ENCODE results near the gene CD2. TPM values are rescaled to one million over a fixed set of nuclear protein-coding genes. Genes with fewer than 3 reads are reported as not detected.

Gene CD2
- total and polyA plus RNA-seq, 2 of the 8 experiments (the other 6 are each of a cell fraction or from before 2014, with no cell fraction given): not detected

DNA sequence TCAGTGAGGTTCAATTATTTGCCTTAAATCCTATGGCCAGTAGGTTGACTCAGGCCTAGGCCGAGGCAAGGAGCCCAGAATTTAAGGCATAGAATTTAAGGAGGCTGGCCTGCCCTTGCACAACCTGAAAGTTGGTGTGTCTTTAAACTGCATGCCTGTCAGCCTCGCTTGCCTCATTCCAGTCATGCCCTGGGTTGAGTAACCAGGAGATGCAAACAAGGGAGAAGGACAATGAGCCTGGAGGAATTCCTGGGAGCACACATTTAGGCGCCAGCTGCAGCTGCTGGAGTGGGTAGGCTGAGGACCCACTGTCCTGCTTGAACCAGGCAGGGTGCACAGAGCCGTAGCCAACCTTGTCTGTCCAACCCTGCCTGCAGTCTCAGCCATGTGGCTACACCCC lies 11.7 kb downstream of the CD2 start (continued):
- TF ChIP-seq, protein P1, sequence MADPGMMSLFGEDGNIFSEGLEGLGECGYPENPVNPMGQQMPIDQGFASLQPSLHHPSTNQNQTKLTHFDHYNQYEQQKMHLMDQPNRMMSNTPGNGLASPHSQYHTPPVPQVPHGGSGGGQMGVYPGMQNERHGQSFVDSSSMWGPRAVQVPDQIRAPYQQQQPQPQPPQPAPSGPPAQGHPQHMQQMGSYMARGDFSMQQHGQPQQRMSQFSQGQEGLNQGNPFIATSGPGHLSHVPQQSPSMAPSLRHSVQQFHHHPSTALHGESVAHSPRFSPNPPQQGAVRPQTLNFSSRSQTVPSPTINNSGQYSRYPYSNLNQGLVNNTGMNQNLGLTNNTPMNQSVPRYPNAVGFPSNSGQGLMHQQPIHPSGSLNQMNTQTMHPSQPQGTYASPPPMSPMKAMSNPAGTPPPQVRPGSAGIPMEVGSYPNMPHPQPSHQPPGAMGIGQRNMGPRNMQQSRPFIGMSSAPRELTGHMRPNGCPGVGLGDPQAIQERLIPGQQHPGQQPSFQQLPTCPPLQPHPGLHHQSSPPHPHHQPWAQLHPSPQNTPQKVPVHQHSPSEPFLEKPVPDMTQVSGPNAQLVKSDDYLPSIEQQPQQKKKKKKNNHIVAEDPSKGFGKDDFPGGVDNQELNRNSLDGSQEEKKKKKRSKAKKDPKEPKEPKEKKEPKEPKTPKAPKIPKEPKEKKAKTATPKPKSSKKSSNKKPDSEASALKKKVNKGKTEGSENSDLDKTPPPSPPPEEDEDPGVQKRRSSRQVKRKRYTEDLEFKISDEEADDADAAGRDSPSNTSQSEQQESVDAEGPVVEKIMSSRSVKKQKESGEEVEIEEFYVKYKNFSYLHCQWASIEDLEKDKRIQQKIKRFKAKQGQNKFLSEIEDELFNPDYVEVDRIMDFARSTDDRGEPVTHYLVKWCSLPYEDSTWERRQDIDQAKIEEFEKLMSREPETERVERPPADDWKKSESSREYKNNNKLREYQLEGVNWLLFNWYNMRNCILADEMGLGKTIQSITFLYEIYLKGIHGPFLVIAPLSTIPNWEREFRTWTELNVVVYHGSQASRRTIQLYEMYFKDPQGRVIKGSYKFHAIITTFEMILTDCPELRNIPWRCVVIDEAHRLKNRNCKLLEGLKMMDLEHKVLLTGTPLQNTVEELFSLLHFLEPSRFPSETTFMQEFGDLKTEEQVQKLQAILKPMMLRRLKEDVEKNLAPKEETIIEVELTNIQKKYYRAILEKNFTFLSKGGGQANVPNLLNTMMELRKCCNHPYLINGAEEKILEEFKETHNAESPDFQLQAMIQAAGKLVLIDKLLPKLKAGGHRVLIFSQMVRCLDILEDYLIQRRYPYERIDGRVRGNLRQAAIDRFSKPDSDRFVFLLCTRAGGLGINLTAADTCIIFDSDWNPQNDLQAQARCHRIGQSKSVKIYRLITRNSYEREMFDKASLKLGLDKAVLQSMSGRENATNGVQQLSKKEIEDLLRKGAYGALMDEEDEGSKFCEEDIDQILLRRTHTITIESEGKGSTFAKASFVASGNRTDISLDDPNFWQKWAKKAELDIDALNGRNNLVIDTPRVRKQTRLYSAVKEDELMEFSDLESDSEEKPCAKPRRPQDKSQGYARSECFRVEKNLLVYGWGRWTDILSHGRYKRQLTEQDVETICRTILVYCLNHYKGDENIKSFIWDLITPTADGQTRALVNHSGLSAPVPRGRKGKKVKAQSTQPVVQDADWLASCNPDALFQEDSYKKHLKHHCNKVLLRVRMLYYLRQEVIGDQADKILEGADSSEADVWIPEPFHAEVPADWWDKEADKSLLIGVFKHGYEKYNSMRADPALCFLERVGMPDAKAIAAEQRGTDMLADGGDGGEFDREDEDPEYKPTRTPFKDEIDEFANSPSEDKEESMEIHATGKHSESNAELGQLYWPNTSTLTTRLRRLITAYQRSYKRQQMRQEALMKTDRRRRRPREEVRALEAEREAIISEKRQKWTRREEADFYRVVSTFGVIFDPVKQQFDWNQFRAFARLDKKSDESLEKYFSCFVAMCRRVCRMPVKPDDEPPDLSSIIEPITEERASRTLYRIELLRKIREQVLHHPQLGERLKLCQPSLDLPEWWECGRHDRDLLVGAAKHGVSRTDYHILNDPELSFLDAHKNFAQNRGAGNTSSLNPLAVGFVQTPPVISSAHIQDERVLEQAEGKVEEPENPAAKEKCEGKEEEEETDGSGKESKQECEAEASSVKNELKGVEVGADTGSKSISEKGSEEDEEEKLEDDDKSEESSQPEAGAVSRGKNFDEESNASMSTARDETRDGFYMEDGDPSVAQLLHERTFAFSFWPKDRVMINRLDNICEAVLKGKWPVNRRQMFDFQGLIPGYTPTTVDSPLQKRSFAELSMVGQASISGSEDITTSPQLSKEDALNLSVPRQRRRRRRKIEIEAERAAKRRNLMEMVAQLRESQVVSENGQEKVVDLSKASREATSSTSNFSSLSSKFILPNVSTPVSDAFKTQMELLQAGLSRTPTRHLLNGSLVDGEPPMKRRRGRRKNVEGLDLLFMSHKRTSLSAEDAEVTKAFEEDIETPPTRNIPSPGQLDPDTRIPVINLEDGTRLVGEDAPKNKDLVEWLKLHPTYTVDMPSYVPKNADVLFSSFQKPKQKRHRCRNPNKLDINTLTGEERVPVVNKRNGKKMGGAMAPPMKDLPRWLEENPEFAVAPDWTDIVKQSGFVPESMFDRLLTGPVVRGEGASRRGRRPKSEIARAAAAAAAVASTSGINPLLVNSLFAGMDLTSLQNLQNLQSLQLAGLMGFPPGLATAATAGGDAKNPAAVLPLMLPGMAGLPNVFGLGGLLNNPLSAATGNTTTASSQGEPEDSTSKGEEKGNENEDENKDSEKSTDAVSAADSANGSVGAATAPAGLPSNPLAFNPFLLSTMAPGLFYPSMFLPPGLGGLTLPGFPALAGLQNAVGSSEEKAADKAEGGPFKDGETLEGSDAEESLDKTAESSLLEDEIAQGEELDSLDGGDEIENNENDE (IDR thresholded peaks at IDR 0.05; ENCODE audit: insufficient replicate concordance, low read length): no peak
- TF ChIP-seq SP2 (IDR thresholded peaks at IDR 0.05; ENCODE audit: low read length): no peak
- TF ChIP-seq TEAD4 (IDR thresholded peaks at IDR 0.05; ENCODE audit: low read depth, low read length): no peak

All from H1 (cell line).